ENCODE data around the gene CRX.
"Not testable (repeated sequence)": the region's sequence is repeated elsewhere in the genome, so short reads cannot be mapped to it uniquely, and the experiment has no call there.

CRX gene

GRCh38 chr19:47863514-47863936, 41.8 kb downstream of the CRX start:
- TF ChIP-seq CTCF (IDR thresholded peaks at IDR 0.05; ENCODE audit: borderline replicate concordance, insufficient read depth, low read depth, low read length): peak; percentile 96
- H3K4me3 ChIP-seq (ENCODE audit: low read depth, low read length): no peak overlapping the region

- TF ChIP-seq CTCF (IDR thresholded peaks at IDR 0.05; ENCODE audit: borderline replicate concordance, insufficient read depth, low read depth, low read length): no peak
- no peak overlapping the region for H3K4me3 ChIP-seq (ENCODE audit: low read depth, low read length)
These were observed 43.4 kb downstream of the CRX start for GRCh38 chr19:47865166-47865565.

- H3K4me3 ChIP-seq (ENCODE audit: low read depth, low read length): no peak overlapping the region
- TF ChIP-seq CTCF (IDR thresholded peaks at IDR 0.05; ENCODE audit: borderline replicate concordance, insufficient read depth, low read depth, low read length): no peak
These were observed 57.2 kb downstream of the CRX start for GRCh38 chr19:47878906-47879305.

GRCh38 chr19:47879385-47879784, 57.6 kb downstream of the CRX start:
- H3K4me3 ChIP-seq (ENCODE audit: low read depth, low read length): not testable (repeated sequence)

- no peak for TF ChIP-seq CTCF (IDR thresholded peaks at IDR 0.05; ENCODE audit: borderline replicate concordance, insufficient read depth, low read depth, low read length)
- H3K4me3 ChIP-seq (ENCODE audit: low read depth, low read length): no peak overlapping the region
These were observed 60.0 kb downstream of the CRX start for GRCh38 chr19:47881757-47882156.

- no peak overlapping the region for H3K4me3 ChIP-seq (ENCODE audit: low read depth, low read length)
- TF ChIP-seq CTCF (IDR thresholded peaks at IDR 0.05; ENCODE audit: borderline replicate concordance, insufficient read depth, low read depth, low read length): no peak
These were observed 61.2 kb downstream of the CRX start for GRCh38 chr19:47882890-47883289.

GRCh38 chr19:47885067-47885463, 63.3 kb downstream of the CRX start:
- no peak for TF ChIP-seq CTCF (IDR thresholded peaks at IDR 0.05; ENCODE audit: borderline replicate concordance, insufficient read depth, low read depth, low read length)
- H3K4me3 ChIP-seq (ENCODE audit: low read depth, low read length): no peak overlapping the region

- no peak within 1 kb of the TSS for H3K4me3 ChIP-seq (ENCODE audit: low read depth, low read length)
- no peak for TF ChIP-seq CTCF (IDR thresholded peaks at IDR 0.05; ENCODE audit: borderline replicate concordance, insufficient read depth, low read depth, low read length)
These were observed 64.3 kb downstream of the CRX start, which contains the start of gene SULT2A1 for GRCh38 chr19:47886010-47886559. TSS of gene SULT2A1 (minus strand) at chr19:47886315. CDS start at chr19:47886257, 58 bp downstream.
